ENCODE data around the gene NCR1.
"Not testable (repeated sequence)": the region's sequence is repeated elsewhere in the genome, so short reads cannot be mapped to it uniquely, and the experiment has no call there.

- TF ChIP-seq, protein P1, sequence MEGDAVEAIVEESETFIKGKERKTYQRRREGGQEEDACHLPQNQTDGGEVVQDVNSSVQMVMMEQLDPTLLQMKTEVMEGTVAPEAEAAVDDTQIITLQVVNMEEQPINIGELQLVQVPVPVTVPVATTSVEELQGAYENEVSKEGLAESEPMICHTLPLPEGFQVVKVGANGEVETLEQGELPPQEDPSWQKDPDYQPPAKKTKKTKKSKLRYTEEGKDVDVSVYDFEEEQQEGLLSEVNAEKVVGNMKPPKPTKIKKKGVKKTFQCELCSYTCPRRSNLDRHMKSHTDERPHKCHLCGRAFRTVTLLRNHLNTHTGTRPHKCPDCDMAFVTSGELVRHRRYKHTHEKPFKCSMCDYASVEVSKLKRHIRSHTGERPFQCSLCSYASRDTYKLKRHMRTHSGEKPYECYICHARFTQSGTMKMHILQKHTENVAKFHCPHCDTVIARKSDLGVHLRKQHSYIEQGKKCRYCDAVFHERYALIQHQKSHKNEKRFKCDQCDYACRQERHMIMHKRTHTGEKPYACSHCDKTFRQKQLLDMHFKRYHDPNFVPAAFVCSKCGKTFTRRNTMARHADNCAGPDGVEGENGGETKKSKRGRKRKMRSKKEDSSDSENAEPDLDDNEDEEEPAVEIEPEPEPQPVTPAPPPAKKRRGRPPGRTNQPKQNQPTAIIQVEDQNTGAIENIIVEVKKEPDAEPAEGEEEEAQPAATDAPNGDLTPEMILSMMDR (conservative IDR thresholded peaks at IDR 0.05), result not testable (repeated sequence)
- not testable (repeated sequence) for TF ChIP-seq EZH2 (IDR thresholded peaks at IDR 0.05; ENCODE audit: low read depth)
Observed at GRCh38 chr19:54859421-54859820, 46.5 kb upstream of the NCR1 start.

All from PC-9 (cell line).